VCaP (cell line): Measurements from ENCODE around the gene ZNF154.
"Not testable (repeated sequence)": the region's sequence is repeated elsewhere in the genome, so short reads cannot be mapped to it uniquely, and the experiment has no call there.

ENCODE experiments used
- H3K27ac ChIP-seq: fragments of 450-650 bp; 2 replicates; pipeline ENCODE4 v1.5.1; 2017
- TF ChIP-seq, protein P1 (sequence below): fragments of 450-650 bp; conservative IDR thresholded peaks from 2 replicates; pipeline ENCODE4 v1.5.1; 2017; ENCODE audit warnings: mild to moderate bottlenecking, moderate library complexity

Gene ZNF154

DNA sequence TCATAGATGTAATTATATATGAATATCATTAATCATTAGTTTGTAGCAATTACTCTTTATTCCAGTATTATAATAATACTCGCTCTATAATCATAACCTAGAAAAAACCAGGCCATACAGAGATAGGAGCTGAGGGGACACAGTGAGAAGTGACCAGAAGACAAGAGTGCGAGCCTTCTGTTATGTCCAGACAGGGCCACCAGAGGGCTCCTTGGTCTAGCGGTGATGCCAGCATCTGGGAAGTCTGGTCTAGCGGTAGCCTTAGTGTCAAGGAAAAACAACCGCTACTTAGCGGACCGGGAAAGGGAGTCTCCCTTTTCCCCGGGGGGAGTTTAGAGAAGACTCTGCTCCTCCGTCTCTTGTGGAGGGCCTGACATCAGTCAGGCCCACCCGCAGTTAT lies 29.3 kb upstream of the ZNF154 start:
- TF ChIP-seq, protein P1, sequence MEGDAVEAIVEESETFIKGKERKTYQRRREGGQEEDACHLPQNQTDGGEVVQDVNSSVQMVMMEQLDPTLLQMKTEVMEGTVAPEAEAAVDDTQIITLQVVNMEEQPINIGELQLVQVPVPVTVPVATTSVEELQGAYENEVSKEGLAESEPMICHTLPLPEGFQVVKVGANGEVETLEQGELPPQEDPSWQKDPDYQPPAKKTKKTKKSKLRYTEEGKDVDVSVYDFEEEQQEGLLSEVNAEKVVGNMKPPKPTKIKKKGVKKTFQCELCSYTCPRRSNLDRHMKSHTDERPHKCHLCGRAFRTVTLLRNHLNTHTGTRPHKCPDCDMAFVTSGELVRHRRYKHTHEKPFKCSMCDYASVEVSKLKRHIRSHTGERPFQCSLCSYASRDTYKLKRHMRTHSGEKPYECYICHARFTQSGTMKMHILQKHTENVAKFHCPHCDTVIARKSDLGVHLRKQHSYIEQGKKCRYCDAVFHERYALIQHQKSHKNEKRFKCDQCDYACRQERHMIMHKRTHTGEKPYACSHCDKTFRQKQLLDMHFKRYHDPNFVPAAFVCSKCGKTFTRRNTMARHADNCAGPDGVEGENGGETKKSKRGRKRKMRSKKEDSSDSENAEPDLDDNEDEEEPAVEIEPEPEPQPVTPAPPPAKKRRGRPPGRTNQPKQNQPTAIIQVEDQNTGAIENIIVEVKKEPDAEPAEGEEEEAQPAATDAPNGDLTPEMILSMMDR = peak; percentile 85

DNA sequence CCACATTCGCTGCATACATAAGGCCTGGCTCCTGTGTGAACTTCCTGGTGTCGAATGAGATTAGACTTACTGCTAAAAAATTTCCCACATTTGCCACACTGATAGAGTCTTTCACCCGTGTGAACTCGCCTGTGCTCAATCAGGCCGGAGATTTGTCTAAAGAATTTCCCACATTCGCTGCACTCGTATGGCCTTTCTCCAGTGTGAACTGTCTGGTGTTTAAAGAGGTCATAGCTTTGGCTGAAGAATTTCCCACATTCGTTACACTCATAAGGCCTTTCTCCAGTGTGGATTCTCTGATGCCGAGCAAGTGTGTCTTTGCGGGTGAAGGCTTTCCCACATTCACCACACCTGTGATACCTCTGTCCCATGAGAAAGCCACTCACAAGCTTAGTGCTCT lies 11.9 kb upstream of the ZNF154 start:
- no peak overlapping the region for H3K27ac ChIP-seq
- TF ChIP-seq, protein P1 = no peak

More for the DNA sequence above, 29.3 kb upstream of the ZNF154 start:
- H3K27ac ChIP-seq = not testable (repeated sequence)

DNA sequence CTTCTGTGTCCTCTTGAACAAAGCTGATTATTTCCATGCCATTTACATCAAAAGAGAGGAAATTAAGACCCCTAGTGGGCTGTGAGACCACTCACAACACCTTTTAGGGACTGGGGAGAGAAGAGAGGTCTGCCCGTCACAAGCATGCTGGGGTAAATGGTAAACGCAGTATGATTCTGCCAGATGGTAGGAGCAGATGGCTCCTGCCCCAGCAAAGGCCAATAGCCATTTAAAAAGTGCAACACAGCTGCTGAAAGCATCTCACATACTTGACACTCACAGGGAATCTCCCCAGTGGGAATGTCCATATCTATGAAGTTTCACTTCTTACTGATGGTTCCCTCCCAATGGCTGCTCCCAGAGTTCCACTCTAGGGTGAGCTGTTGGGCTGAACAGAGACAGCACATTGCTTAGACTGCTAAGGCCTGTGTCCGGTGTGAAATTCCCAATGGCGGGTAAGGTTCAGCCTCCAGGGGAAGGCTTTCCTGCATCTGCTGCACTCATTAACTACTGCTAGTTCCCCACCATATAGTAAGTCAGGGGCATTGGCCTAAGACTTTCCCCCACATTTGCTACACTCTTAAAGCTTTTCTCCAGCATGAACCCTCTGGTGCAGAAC lies 11.0 kb upstream of the ZNF154 start:
- TF ChIP-seq, protein P1 = no peak
- H3K27ac ChIP-seq = no peak overlapping the region

DNA sequence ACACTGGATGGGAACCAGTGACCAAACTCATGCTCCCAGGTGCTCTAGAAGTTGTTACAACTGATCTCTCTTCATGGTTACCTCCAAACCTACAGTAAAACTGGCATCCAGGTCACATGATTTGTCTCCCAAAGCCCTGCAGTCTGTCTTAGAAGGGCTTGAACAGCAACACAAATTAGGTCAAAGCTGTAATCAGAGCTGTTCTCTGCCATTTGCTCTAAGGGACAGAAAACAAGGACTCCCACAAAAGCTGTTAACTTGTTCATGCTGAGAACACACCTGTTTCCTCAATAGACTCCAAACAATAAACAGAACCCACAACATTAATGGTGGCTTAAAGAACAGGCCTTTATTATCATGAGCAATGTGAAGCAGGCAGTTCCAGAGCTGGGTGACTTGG lies 10.4 kb upstream of the ZNF154 start:
- H3K27ac ChIP-seq = no peak overlapping the region
- TF ChIP-seq, protein P1 = no peak

DNA sequence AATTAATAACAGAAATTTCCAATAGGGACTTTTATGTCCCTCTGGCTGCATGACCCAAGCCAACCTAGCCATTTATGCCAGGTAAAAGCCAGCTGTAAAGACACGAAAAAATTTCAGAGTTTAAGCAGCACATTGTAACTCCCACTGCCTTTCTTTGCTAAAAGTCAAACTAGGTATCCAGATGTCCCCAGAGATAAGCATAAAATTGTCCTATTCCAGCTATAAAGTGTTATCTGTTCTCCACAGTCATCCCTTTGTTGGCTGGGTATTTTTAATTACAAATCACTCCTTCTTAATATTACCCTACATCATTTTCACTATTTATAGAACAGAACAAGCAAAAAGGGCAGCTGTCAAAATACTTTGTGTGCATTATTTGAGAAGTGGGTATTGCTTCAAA lies 3.2 kb upstream of the ZNF154 start:
- TF ChIP-seq, protein P1 = no peak
- H3K27ac ChIP-seq = peak overlapping the region; percentile 36; the same call in 1 of the 2 replicates

DNA sequence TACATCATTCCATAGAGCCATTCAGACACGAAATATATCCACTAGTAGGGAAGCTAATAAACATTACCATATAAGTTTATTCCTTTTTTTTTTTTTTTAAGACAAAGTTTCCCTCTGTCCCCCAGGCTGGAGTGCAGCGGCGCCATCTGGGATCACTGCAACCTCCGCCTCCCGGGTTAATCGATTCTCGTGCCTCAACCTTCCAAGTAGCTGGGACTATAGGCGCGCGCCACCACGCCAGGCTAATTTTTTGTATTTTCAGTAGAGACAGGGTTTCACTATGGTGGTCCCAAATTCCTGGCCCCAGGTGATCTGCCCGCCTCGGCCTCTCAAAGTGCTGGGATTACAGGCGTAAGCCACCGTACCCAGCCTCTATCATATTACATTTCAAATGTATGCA lies 612 bp upstream of the ZNF154 start:
- TF ChIP-seq, protein P1 = no peak

DNA sequence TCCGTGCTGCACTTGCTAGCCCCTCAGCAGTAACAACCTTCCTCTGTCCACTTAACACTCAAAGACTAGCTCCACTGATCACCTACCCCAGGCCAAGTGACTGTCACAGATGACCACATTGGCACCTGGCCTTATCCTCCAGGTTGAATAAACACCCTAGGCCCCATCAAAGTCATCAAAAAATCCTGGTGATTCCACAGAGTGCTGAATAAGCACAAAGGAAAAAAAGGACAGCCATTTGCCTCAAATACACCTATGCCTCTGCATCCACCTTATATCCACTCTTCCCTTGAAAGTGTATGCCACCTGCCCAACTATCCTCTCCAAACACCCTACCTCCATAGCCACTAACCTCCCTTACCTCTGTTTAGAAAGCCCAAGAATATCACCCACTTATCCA lies 2.7 kb downstream of the ZNF154 start:
- TF ChIP-seq, protein P1 = no peak
- no peak overlapping the region for H3K27ac ChIP-seq

More for the DNA sequence above, 612 bp upstream of the ZNF154 start:
- H3K27ac ChIP-seq = no peak overlapping the region
